Measurements from ENCODE around the gene UQCR10. TPM values are rescaled to one million over a fixed set of nuclear protein-coding genes. Genes with fewer than 3 reads are reported as not detected.
A peak's percentile ranks its signal among the peaks of the same experiment; 100 is the strongest.

The UQCR10 gene
- total and polyA plus RNA-seq, 9 of the 15 experiments (the other 6 are each of a cell fraction or from before 2014, with no cell fraction given), result 128 to 903 (median 163) TPM

- FAIRE-seq (no peak), DNase-seq (ENCODE audit: extremely low read depth in 1 of 4, low spot score in 3 of 4) (no peak), ATAC-seq (no peak; the same call in 2 of the 3 replicates)
- Histone ChIP-seq H3K27ac (ENCODE audit: extremely low read depth, low read depth, low read length) (no peak overlapping the region), H3K4me1 (replicated peaks in 1 of 2; ENCODE audit: control insufficient read depth in 2 of 2, insufficient read depth in 2 of 2, low read length in 2 of 2) (no peaks in the 10 kb centered on the region; a peak in 2 of 5 replicates), H3K9ac (ENCODE audit: insufficient read depth in 1 of 2, low read depth in 2 of 2, low read length in 2 of 2) (no peak overlapping the region; a peak in 1 of 4 replicates), H3K9me3 (replicated peaks; ENCODE audit: control insufficient read depth, insufficient read depth, low read depth, low read length) (no peaks in the 10 kb centered on the region), H3K27me3 (ENCODE audit: control insufficient read depth in 2 of 2, insufficient read depth in 2 of 2, low read length in 2 of 2) (no peaks in the 10 kb centered on the region), H3K36me3 (ENCODE audit: control insufficient read depth, insufficient read depth, low read length) (peaks cover 39% of the 10 kb centered on the region; the same call in 1 of the 3 replicates), H3K79me2 (ENCODE audit: control insufficient read depth, insufficient read depth, low read length) (no peaks in the 10 kb centered on the region), H3K4me3 (no peak overlapping the region), H2AFZ (ENCODE audit: low read depth, low read length) (no peak overlapping the region), H3K4me2 (ENCODE audit: insufficient read depth, low read length) (no peak overlapping the region), H3K9me1 (ENCODE audit: control insufficient read depth, insufficient read depth, low read length) (no peaks in the 10 kb centered on the region), H4K20me1 (replicated peaks; ENCODE audit: control insufficient read depth, insufficient read depth, low read length) (no peaks in the 10 kb centered on the region)
- ChIA-PET POLR2A (interaction anchor here (0.5 to 0.6 kb wide), 2 partner anchors 12 to 353 kb away, joined by 3 read pairs; no protein-coding TSS in a partner anchor), CTCF (ENCODE audit: low intra/inter-chr PET ratio) (no interaction called here)
- WGBS (ENCODE audit: insufficient coverage, low coverage, missing lambda C conversion rate), result 66% methylated on average over 8 of the region's 9 CpGs
- in situ Hi-C loops (cut with MboI), result no loop called here
- BruUV-seq (replicated peaks), result no TSS peak
- intact Hi-C loops (cut with micrococcal nuclease), result no loop called here
- TF ChIP-seq PBX2 (CRISPR knock-in tag; IDR thresholded peaks at IDR 0.05; ENCODE audit: low read depth), result no peak
- TF ChIP-seq PBX2 (tag; conservative IDR thresholded peaks at IDR 0.05; ENCODE audit: low read depth), result 0 out of 2 replicates have a peak, but pooled peaks have one; percentile 6
- TF ChIP-seq GATAD2B (IDR thresholded peaks at IDR 0.05; ENCODE audit: borderline replicate concordance), result no peak
Observed at GRCh38 chr22:29787371-29787980, 20.3 kb downstream of the UQCR10 start.
